ENCODE measurements around the gene RPS29. TPM values are rescaled to one million over a fixed set of nuclear protein-coding genes. Genes with fewer than 3 reads are reported as not detected.

Gene RPS29
- total and polyA plus RNA-seq, 2 of the 13 experiments (the other 11 are each of a cell fraction or from before 2014, with no cell fraction given): 4,303 to 8,215 TPM

- no peak; a peak in 1 of 4 replicates for TF ChIP-seq HMGXB4 (CRISPR knock-in tag; IDR thresholded peaks at IDR 0.05; ENCODE audit: borderline replicate concordance in 1 of 2, low read depth in 1 of 2)
- TF ChIP-seq KLF11 (CRISPR knock-in tag; IDR thresholded peaks at IDR 0.05): no peak
- no peak for TF ChIP-seq NONO (IDR thresholded peaks at IDR 0.05)
- no peak for TF ChIP-seq NONO (CRISPR knock-in tag; conservative IDR thresholded peaks at IDR 0.05)
- TF ChIP-seq RNF219 (CRISPR knock-in tag; IDR thresholded peaks at IDR 0.05): no peak
- TF ChIP-seq ZC3H13 (CRISPR knock-in tag; IDR thresholded peaks at IDR 0.05): peak; percentile 52
- 0 out of 2 replicates have a peak, but pooled peaks have one; percentile 88 for TF ChIP-seq THAP7 (CRISPR knock-in tag; IDR thresholded peaks at IDR 0.05)
- TF ChIP-seq ZNF350 (CRISPR knock-in tag; IDR thresholded peaks at IDR 0.05; ENCODE audit: borderline replicate concordance, low read depth): no peak; the same call in 1 of the 2 replicates
- no peak for TF ChIP-seq POGK (CRISPR knock-in tag; conservative IDR thresholded peaks at IDR 0.05)
- peak; percentile 2 for TF ChIP-seq ASH2L (IDR thresholded peaks at IDR 0.05; ENCODE audit: insufficient read length, low read depth, low read length)
- TF ChIP-seq PCBP1 (IDR thresholded peaks at IDR 0.05; ENCODE audit: borderline replicate concordance, low read depth, low read length): 0 out of 2 replicates have a peak, but pooled peaks have one; percentile 18
- TF ChIP-seq ZBTB1 (CRISPR knock-in tag; IDR thresholded peaks at IDR 0.05; ENCODE audit: borderline replicate concordance): no peak
- no peak for TF ChIP-seq IKZF4 (CRISPR knock-in tag; IDR thresholded peaks at IDR 0.05; ENCODE audit: borderline replicate concordance, low read depth, not compliant biosample characterization)
- TF ChIP-seq ZNF10 (CRISPR knock-in tag; IDR thresholded peaks at IDR 0.05; ENCODE audit: borderline replicate concordance, low read depth): no peak
- TF ChIP-seq ZNF800 (CRISPR knock-in tag; IDR thresholded peaks at IDR 0.05): peak; percentile 56
- TF ChIP-seq ZGPAT (CRISPR knock-in tag; IDR thresholded peaks at IDR 0.05): no peak; the same call in none of the 2 replicates
- peak; percentile 78; the same call in 1 of the 2 replicates for TF ChIP-seq SNAPC2 (CRISPR knock-in tag; IDR thresholded peaks at IDR 0.05)
Measured at GRCh38 chr14:49634547-49635334, 48.6 kb upstream of the RPS29 start, which contains the start of gene DNAAF2 (continued).
